ENCODE results near the gene PP2D1. TPM values are rescaled to one million over a fixed set of nuclear protein-coding genes. Genes with fewer than 3 reads are reported as not detected.

The PP2D1 gene
- total and polyA plus RNA-seq, 2 experiments from 2014 or later, result 0.23 TPM; not detected in 1

- Histone ChIP-seq H3K79me2 (peaks cover 52% of the 10 kb centered on the region), H4K20me1 (ENCODE audit: insufficient read depth, poor library complexity, severe bottlenecking) (peaks cover 6% of the 10 kb centered on the region), H3K4me3 (no peak overlapping the region), H3K36me3 (replicated peaks; ENCODE audit: insufficient read depth, low read depth) (no peaks in the 10 kb centered on the region), H3K4me2 (peak overlapping the region; percentile 91), H2AFZ (no peak overlapping the region), H3K27me3 (no peaks in the 10 kb centered on the region), H3K4me1 (ENCODE audit: insufficient read depth) (peaks cover 28% of the 10 kb centered on the region), H3K9me2 (replicated peaks; ENCODE audit: insufficient read depth) (no peaks in the 10 kb centered on the region), H3K9me3 (ENCODE audit: low read depth) (no peaks in the 10 kb centered on the region), H3K27ac (no peak overlapping the region)
- no peak for TF ChIP-seq EZH2phosphoT487 (IDR thresholded peaks at IDR 0.05; ENCODE audit: low read depth, severe bottlenecking, unreplicated experiment)
- no peak for TF ChIP-seq CTCF (IDR thresholded peaks at IDR 0.05; ENCODE audit: poor library complexity)
- TF ChIP-seq EZH2 (IDR thresholded peaks at IDR 0.05; ENCODE audit: borderline replicate concordance), result no peak
- DNase-seq (ENCODE audit: low spot score), result no peak
- 86% methylated on average over 5 of the region's 5 CpGs for WGBS (ENCODE audit: low lambda C conversion rate, missing lambda C conversion rate)
These were observed 30.3 kb upstream of the PP2D1 start for GRCh38 chr3:20042331-20042730.

DNA sequence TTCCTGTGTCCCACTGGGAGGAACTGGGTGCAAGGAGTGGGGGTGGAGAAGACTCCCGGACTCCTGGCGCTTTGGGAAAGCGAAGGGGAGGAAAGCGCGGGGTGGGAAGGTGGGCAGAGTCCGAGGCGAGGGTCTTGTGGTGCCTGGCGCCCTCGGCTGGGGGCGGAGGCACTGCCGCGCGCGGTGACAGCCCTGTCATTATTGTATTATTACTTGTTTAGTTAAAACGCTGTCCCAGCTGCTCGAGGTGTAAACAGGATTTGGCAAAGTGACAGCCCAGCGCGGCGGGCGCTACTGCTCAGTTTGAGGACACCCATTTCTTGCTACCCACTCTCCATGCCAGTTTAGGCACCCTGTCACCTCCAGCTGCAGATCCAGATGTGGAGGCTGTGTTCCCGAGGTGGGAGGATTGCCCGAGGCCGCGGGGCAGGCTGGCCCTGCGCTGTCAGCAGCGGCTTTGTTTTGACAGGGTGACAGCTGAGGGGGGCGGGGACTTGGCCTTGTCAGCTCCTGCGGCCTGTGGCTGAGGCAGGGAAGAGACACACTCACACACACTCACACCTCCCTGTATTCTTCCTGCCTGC, 29.2 kb upstream of the PP2D1 start:
- Histone ChIP-seq H3K4me1 (ENCODE audit: insufficient read depth) (peaks cover 28% of the 10 kb centered on the region), H2AFZ (peak overlapping the region; percentile 49), H3K27ac (peak overlapping the region; percentile 92), H4K20me1 (ENCODE audit: insufficient read depth, poor library complexity, severe bottlenecking) (peaks cover 6% of the 10 kb centered on the region), H3K36me3 (replicated peaks; ENCODE audit: insufficient read depth, low read depth) (no peaks in the 10 kb centered on the region), H3K27me3 (no peaks in the 10 kb centered on the region), H3K9me2 (replicated peaks; ENCODE audit: insufficient read depth) (no peaks in the 10 kb centered on the region), H3K4me2 (peak overlapping the region; percentile 91), H3K4me3 (peak overlapping the region; percentile 58), H3K9me3 (ENCODE audit: low read depth) (no peaks in the 10 kb centered on the region), H3K79me2 (peaks cover 45% of the 10 kb centered on the region)
- TF ChIP-seq CTCF (IDR thresholded peaks at IDR 0.05; ENCODE audit: poor library complexity) (no peak), EZH2 (IDR thresholded peaks at IDR 0.05; ENCODE audit: borderline replicate concordance) (no peak), EZH2phosphoT487 (IDR thresholded peaks at IDR 0.05; ENCODE audit: low read depth, severe bottlenecking, unreplicated experiment) (no peak)
- DNase-seq (ENCODE audit: low spot score), result peak; percentile 87
- under 1% methylated on average over 28 of the region's 28 CpGs for WGBS (ENCODE audit: low lambda C conversion rate, missing lambda C conversion rate)

- TF ChIP-seq EZH2phosphoT487 (IDR thresholded peaks at IDR 0.05; ENCODE audit: low read depth, severe bottlenecking, unreplicated experiment), result no peak
- peak; percentile 26 for TF ChIP-seq CTCF (IDR thresholded peaks at IDR 0.05; ENCODE audit: poor library complexity)
- no peak for TF ChIP-seq EZH2 (IDR thresholded peaks at IDR 0.05; ENCODE audit: borderline replicate concordance)
- H3K27ac ChIP-seq, result peak overlapping the region; percentile 92
- peak overlapping the region; percentile 49 for H2AFZ ChIP-seq
- no peaks in the 10 kb centered on the region for H3K9me2 ChIP-seq (replicated peaks; ENCODE audit: insufficient read depth)
- no peaks in the 10 kb centered on the region for H3K27me3 ChIP-seq
- peaks cover 39% of the 10 kb centered on the region for H3K79me2 ChIP-seq
- H3K4me1 ChIP-seq (ENCODE audit: insufficient read depth), result peaks cover 28% of the 10 kb centered on the region
- H4K20me1 ChIP-seq (ENCODE audit: insufficient read depth, poor library complexity, severe bottlenecking), result peaks cover 6% of the 10 kb centered on the region
- WGBS (ENCODE audit: low lambda C conversion rate, missing lambda C conversion rate), result under 1% methylated on average over 10 of the region's 64 CpGs
- peak; percentile 90 for DNase-seq (ENCODE audit: low spot score)
- H3K36me3 ChIP-seq (replicated peaks; ENCODE audit: insufficient read depth, low read depth), result no peaks in the 10 kb centered on the region
- H3K4me2 ChIP-seq, result peak overlapping the region; percentile 91
- H3K4me3 ChIP-seq, result peak overlapping the region; percentile 58
- no peaks in the 10 kb centered on the region for H3K9me3 ChIP-seq (ENCODE audit: low read depth)
These were observed 28.6 kb upstream of the PP2D1 start for GRCh38 chr3:20040548-20041196.
